GM21423 (cell line): ENCODE results near the gene RIOK3.
A peak's percentile ranks its signal among the peaks of the same experiment; 100 is the strongest.
"Not testable (repeated sequence)": the region's sequence is repeated elsewhere in the genome, so short reads cannot be mapped to it uniquely, and the experiment has no call there.

Source experiments
- ATAC-seq: cut with Tn5 transposase; IDR thresholded peaks from one replicate; pipeline ENCODE4 v1.9.1; 2021; ENCODE audit warnings: mild to moderate bottlenecking, moderate library complexity; ENCODE audit not compliant: unreplicated experiment

Gene RIOK3, protein sequence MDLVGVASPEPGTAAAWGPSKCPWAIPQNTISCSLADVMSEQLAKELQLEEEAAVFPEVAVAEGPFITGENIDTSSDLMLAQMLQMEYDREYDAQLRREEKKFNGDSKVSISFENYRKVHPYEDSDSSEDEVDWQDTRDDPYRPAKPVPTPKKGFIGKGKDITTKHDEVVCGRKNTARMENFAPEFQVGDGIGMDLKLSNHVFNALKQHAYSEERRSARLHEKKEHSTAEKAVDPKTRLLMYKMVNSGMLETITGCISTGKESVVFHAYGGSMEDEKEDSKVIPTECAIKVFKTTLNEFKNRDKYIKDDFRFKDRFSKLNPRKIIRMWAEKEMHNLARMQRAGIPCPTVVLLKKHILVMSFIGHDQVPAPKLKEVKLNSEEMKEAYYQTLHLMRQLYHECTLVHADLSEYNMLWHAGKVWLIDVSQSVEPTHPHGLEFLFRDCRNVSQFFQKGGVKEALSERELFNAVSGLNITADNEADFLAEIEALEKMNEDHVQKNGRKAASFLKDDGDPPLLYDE

DNA sequence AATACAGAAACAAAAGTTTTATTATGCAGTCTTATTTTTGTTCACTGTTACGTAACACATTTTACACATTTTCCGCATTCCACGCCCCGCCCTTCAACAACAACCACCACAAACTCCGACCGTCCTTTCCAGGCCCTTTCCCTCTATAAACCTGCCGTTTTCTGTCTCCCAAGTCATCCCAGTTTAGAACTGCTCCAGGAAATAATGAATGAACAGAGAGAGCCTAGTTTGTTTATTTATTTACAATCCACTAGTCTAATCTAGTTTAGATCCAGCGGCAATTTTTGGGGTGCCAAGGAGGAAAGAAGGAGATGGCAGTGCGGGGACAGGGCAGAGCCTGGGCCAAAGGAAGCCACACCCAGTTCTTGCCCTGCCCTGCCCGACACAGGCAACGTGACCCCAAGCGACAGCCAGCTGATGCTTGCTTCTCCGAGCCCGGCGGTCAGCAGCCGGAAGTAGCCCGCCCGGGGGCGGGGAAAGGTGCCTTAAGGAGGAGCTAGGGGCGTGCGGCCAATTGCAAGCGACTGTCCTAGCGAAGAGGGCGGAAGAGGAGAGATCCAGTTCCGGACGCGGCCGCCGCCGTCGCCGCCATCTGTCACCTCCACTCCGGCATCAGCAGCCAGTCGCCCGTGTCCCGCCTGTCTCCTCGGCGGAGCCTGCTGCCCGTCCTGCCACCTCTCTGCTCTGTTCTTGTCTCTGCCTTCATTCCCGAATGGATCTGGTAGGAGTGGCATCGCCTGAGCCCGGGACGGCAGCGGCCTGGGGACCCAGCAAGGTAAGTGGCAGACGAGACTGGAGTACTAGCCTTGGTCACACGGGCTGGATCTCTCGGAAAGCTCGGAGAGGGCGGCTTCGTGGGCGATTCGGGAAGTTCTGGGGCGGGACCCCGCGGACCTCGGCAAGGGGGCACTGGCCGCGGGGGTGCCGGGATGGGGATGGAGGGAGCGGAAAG, at the start of gene RIOK3:
RIOK3 (plus strand) TSS at position 560 of the 952 bp plus-strand sequence; CDS start at position 713, 153 bp downstream.
- peak; percentile 94 for ATAC-seq

DNA sequence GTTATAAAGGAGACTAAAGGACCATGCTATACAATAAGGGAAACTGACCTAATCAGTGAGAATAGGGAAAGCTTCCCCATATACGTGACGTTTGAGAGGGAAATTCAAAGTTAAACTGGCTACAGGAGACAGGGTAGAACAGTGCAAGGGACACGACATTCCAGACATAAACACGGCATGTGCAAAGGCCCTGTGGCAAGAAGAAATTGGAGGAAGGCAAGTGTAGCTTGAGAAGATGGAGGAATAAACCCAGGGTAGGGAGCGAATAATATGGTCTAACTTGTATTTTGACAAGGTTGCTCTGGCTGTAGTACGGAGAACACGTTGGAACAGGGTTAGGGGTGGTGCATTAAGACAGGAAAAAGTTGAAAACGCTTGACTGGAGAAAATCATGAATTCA, 49.8 kb upstream of the RIOK3 start:
- ATAC-seq, result no peak

DNA sequence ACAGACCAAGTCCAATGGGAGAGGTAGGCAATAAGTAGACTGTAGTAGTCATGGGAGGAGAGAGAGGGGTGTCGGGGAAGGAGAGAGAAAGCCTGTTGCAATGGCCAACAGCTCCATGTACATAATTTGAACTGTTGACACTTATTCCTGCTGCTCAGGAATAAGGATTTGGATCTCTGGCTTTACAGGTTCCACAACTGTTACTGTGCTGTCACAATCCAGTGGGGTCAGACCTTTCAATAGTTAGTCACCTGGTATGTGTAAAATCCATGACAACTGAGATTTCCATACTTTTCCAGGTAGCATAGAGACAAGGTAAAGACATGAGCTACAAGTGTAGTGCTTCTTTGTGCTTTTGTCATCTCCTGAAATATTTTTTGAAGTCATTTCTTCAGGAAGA, 47.5 kb upstream of the RIOK3 start:
- ATAC-seq, result no peak

DNA sequence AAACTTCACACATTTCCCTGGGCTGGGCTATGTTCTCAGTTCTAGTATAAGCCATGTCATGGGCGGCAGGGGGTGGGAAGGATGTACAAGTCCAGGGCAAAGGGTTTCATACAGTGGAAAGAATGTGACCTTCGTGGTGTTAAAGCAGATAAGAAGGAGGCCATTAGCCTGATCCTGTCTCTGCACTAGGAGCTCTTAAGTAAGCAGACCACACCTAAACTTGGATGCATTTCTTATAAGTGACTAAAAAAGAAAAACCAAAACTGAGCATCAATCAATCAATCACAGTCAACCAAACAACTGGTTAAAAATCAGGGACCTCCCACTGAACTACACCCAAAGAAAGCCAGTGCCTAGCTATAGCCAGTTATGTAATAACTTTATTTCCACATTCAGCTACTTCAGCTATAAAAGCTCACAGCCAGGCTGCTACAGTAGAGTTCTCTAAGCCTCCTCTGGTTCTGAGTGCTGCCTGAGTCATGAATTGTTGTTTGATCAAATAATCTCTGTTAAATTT, 46.8 kb upstream of the RIOK3 start:
- ATAC-seq, result no peak

DNA sequence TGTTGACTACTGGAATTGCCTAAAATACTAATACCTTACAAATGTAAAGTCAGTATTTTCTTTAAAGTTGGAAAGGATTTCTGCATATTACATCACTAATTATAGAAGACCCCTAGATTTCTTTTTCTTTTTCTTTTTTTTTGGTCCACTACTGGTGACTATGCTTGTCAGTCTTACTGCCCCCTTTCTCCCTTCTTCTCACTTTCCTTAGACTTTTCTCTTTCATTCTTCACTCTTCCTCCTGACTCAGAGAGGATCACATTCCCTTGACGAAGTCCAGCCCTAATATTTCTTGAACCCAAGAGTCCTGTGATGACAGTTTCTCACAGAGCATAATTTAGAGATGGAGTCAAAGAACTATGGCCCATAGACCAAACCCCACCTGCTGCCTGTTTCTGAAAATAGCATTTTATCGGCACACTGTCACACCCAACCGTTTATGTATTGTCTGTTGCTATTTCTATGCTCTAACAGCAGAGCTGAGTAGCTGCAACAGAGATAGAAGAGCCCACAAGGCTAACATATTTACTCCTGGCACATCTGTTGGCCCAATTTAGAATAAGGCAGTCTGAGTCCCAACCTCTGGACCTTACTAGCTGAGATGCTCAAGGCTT, 40.6 kb upstream of the RIOK3 start:
- ATAC-seq, result no peak

DNA sequence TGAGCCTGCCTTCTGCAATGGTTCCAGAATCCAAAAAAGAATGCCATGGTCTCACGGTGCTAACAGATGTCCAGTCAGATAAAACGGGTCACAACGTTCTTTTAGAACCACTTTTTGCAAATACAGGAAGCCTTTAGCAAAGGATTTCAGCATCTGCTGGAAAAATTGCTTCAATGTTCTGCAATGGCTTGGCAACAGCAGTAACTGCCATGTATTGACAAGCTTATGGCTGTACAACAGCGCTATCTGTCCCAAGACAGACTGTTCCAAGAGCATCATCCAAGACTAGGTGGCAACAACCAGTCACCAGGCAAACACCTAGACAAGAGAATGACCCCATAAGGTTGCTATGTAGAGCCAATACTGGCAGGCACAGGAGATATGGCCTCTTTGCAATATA, 37.6 kb upstream of the RIOK3 start:
- no peak for ATAC-seq

DNA sequence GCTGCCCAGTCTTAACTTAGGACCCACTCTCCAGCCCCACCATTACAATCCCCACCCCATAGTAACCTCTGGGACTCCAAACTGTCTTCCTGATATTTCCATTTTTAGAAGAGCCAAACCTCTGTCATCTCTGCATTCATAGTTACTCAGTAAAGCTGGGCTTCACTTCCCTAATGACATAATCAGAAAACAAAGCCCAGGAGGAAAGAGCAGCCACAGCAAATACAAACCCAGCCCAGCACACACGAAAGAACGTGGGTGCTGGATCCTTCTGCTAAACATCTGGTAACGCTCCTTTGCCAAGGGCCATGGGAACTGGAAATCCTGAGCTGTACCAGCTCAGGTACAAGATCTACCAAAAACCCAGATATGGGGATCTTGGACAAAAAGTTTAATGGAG, 36.8 kb upstream of the RIOK3 start:
- ATAC-seq, result no peak

DNA sequence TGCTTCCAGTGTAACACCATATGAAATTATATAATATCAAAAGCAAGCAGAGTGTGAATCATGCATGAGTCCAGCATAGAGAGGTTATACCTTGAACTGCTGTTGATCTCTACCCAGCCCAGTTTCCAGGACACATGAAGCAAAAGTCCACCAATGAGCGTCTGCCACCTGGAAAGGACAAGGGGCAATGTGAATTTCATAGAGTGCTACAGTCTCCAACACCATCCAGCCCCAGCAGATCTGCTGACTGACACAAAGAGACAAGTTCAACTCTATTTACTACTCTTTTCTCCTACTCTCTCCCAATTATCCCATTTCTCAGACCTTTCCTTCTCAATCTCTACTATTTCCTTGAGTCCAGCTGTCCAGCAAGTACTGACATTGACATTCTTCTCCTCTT, 31.8 kb upstream of the RIOK3 start:
- ATAC-seq, result no peak

DNA sequence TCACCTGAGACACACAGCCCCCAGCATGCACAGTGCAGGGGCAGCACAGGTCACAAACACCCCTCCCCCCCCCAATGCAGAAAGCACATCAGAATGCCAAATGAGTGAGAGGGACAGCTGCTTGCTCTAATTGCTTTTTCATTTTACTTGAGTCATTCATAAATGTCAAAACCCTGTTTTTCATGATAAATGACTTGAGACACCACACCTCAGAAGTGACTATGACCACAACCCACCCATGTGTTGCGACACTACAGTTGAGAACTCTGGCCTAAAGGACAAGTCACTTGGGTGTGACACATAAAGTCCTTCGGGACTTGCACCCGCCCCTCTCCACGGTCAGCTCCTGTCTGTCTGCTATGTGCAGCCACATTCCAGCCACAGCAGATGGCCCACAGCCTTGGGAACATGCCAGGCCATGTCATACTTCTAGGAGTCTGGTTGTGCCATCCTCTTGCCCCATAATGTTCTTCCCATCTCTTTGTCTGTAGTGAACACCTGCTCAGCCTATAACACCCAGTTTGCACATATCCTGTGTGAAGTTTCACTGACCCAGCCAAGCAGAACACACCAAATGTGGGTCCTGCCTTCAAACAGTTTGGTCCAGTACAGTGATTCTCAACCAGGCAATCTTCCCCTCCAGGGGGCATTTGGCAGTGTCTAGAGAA, 30.2 kb upstream of the RIOK3 start:
- ATAC-seq, result peak; percentile 88

DNA sequence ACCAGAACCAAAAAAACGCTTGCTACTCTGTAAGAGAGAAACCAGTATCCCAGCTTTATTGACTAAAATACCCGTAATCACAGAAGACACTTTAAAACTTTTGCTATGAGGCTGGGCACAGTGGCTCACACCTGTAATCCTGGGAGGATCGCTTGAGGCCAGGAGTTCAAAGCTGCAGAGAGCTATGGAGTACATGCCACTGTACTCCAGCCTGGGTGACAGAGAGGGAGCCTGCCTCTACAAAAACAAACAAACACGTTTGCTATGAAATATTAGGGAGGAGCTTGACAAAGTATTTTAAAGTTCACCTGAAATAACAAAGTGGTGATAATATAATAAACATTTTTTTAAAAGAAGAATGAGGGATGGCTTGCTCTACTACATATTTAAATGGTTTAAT, 28.5 kb upstream of the RIOK3 start:
- ATAC-seq, result no peak

DNA sequence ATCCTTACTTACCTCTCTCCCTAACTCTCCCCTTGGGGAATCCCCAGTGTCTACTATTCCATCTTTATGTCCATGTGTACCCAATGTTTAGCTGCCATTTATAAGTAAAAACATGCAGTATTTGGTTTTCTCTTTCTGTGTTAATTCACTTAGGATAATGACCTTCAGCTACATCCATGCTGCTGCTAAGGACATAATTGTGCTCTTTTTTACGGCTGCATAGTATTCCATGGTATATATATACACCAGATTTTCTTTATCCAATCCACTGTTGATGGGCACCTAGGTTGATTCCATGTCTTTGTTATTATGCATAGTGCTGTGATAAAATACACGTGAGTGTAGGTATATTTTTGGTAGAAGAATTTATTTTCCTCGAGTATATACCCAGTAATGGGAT, 24.3 kb upstream of the RIOK3 start:
- no peak for ATAC-seq

DNA sequence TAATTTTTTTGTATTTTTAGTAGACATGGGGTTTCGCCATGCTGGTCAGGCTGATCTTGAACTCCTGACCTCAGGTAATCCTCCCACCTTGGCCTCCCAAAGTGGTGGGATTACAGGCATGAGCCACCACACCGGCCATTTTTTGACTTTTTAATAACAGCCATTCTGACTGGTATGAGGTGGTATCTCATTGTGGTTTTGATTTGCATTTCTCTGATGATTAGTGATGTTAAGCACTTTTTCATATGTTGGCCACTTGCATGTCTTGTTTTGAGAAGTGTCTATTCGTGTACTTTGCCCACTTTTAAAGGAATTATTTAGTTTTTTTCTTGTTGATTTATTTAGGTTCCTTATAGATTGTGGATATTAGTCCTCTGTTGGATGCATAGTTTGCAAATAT, 23.5 kb upstream of the RIOK3 start:
- ATAC-seq, result not testable (repeated sequence)

DNA sequence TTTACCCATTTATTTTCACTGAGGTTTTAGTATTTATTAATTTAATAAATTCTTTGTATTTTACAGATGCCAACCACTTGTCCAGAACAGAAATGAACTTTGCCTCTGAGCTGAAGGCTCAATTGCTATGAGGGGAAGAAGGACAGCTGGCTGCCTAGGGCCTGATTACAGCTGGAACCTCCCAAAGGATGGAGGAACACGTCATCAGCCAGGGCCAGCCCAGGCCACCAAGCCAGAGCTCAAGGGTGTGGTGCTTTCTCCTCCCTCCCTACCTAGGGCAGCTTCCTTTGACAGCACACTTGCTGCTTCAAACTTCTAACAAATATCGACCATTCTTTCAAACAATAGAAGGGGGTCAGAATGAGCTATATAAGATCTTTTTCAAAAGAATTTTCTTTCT, 19.7 kb upstream of the RIOK3 start:
- ATAC-seq, result no peak

DNA sequence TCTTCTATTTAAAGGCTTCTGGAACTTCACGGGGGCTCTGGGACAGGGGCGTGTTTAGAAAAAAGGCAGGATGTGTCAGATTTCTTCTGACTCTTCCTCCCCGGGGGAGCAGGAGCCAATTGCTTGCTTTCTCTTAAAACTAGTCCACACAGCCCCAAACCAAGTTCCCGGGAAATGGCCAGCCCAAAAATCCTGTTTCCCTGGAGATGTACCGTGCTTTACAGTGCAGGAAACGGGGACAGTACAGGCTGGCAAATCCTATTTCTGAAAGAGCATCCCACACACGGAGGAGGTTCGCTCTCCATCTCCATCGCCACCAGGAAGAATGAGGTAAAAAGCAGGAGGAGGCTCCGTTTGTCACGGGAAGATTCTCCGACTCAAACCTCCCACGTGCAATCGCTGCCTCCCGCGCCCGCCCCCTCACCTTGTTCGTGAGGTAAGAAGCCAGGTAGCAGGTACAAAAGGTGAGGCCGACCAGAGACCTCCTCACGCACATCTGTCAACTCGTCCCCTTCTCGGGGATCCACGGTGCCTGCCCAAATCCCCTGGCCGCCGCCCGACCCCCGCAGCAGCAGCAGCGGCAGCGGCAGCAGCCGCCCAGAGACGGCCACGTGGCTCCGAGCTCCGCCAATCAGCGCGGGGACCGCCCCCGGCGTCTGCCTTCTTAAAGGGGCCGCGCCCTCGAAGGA, 15.6 kb upstream of the RIOK3 start:
- ATAC-seq, result peak; percentile 99

DNA sequence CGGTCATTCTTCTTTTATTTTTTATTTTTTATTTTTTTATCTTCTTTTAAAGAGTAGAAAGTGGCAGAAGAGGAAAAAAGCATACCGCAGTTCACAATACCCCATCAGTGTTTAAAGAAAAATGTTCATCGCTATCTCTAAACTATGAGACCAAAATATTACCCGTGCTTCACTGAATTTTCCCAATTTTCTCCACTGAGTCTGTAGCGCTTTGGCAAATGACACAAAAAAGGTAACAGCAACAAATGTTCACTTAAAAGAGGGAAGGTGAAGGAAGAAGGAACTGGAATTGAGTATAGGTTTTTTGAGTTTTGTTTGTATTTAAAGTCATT, 15.1 kb upstream of the RIOK3 start:
- no peak for ATAC-seq

DNA sequence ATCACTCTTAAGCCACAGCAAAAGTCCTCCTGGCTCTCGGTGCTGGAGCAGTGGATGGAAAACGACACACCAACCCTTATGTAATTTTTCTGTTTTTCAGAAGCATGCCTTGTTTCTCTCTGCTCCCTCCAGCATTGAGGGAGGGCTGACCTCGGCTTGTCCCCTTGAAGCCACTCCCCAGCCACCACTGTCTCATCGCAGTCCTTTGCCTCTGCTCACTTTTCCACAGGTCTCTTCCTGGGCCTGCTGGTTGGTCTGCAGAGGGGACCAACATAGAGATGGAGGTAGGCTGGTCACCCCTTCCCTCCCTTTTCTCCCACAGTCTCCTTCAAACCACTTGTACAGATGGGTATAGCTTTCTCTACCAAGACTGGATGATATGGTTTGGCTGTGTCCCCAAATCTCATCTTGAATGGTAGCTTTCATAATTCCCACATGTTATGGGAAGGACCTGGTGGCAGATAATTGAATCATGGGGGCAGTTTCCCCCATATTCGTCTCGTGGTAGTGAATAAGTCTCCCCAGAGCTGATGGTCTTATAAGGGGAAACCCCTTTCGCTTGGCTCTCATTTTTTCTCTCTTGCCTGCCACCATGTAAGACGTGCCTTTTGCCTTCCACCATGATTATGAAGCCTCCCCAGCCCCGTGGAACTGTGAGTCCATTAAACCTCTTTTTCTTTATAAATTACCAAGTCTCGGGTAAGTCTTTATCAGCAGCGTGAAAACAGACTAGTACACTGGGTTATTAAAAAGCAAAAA, 14.3 kb upstream of the RIOK3 start:
- ATAC-seq, result no peak

DNA sequence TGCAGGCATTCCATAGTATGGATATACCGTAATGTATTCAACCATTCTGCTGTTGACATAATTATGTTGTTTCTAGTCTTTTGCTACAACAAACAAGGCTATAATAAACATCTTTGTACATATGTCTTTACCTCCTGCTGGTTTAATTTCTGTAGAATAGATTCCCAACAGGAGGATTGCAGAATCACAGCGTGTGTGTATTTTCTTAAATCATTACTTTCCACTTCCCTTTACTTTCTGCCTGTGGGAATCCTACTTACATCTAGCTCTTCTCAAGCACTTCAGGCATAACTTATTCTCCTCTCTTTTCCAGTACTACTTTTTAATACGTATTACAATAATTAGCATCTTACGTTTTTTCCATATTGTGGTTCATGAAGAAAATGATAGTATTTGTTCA, 13.0 kb upstream of the RIOK3 start:
- ATAC-seq, result no peak

DNA sequence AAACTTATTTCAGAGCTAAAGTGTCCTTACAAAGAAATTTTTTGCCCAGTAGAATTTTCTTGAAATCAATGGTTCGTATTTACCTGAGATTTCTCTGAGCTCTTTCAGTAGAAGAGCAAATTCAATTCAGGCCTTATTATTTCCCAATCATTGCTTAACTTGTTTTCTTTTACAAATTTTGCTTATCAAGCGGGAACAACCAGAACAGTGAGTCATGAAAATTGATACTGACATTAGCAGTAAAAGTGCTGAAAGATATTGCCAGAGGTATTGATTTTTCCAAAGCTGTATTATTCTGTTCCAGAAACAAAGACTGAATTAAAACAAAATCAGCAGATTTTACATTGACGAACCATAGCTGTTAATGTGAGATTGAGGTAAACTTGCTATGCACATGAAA, 10.1 kb upstream of the RIOK3 start:
- ATAC-seq, result no peak

DNA sequence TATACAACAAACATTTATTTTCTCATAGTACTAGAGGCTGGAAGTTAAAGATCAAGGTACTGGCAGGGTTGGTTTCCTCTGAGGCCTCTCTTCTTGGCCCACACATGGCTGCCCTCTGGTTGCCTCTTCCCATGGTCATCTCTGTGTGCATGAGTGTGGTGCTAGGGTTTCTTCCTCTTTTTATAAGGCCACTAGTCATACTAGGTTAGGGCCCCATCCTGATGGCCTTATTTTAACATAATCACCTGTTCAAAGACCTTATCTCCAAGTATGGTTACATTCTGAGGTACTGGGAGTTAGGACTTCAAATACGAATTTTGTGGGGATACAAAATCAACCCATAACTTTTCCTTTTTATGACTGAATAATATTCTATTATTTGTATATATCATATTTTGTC, 4.8 kb upstream of the RIOK3 start:
- ATAC-seq, result no peak
